Endothelial cell of umbilical vein (primary cell): Measurements from ENCODE around the gene FAM187B. TPM values are rescaled to one million over a fixed set of nuclear protein-coding genes. Genes with fewer than 3 reads are reported as not detected.

Experiments
- BruUV-seq: library from RNA; stranded (reverse); fragments of 400-500 nt; replicated peaks from 2 replicates; lab custom pipeline; 2021; lab: Mats Ljungman, UMichigan
- CTCF ChIA-PET: fragments of 300-600, 350-600 bp; sonication (Branson Sonifier 250); formaldehyde crosslinking; loops from one replicate; lab custom pipeline; 2021; ENCODE audit warnings: antibody characterized with exemption, inconsistent platforms; lab: Charles Lee
- POLR2A ChIA-PET: fragments of 300-600, 350-600 bp; sonication (Branson Sonifier 250); formaldehyde crosslinking; loops from one replicate; lab custom pipeline; 2021; ENCODE audit warnings: antibody characterized with exemption, inconsistent platforms; lab: Charles Lee
- DNase-seq: peaks from one replicate; pipeline ENCODE4 v3.0.0-alpha.2; 2011; ENCODE audit warnings: low read depth, low spot score
- FAIRE-seq: peaks from 2 replicates; lab custom pipeline; 2011; peaks lifted over from hg19 to GRCh38; lab: Jason Lieb, UNC
- H2AFZ ChIP-seq: 2 replicates; pipeline ENCODE4 v1.6.0; 2012; ENCODE audit warnings: low read depth, low read length, control low read depth, inconsistent platforms
- H3K27ac ChIP-seq: 2 replicates; pipeline ENCODE4 v1.5.1; 2011; ENCODE audit warnings: low read depth, mild to moderate bottlenecking, control low read depth, low read length, moderate library complexity; ENCODE audit not compliant: insufficient read depth
- H3K27me3 ChIP-seq, 2 experiments: 2 replicates each; pipeline versions ENCODE4 v1.6.0 to v1.6.1; 2011; ENCODE audit warnings: low read length in 2 of 2, mixed read lengths in 1 of 2; ENCODE audit not compliant: control insufficient read depth in 2 of 2, insufficient read depth in 2 of 2
- H3K36me3 ChIP-seq, 2 experiments: 2 replicates in 1 of 2; 3 replicates in 1 of 2; pipeline ENCODE4 v1.5.1; 2011; ENCODE audit warnings: low read length in 2 of 2, mild to moderate bottlenecking in 1 of 2, moderate library complexity in 1 of 2; ENCODE audit not compliant: control insufficient read depth in 2 of 2, insufficient read depth in 2 of 2; ENCODE audit errors: extremely low read depth in 1 of 2
- H3K4me1 ChIP-seq: 3 replicates; pipeline ENCODE4 v1.5.1; 2011; ENCODE audit warnings: mild to moderate bottlenecking, low read length; ENCODE audit not compliant: control insufficient read depth, insufficient read depth; ENCODE audit errors: extremely low read depth
- H3K4me2 ChIP-seq: 2 replicates; pipeline ENCODE4 v1.6.1; 2011; ENCODE audit warnings: low read length, control low read depth, mixed read lengths; ENCODE audit not compliant: insufficient read depth
- H3K4me3 ChIP-seq, 3 experiments: fragments of 200-600 bp in 1 of 3; sonication (generic), shearing (Covaris generic) in 1 of 3; replicated peaks in 1 of 3; 2 replicates each; pipeline ENCODE4 v1.5.1; 2011 to 2016; ENCODE audit warnings: control low read depth in 3 of 3, low read length in 3 of 3, mild to moderate bottlenecking in 2 of 3, inconsistent platforms in 1 of 3, low read depth in 1 of 3, moderate library complexity in 1 of 3; ENCODE audit not compliant: insufficient read depth in 1 of 3
- H3K79me2 ChIP-seq: 2 replicates; pipeline ENCODE4 v1.6.0; 2012; ENCODE audit warnings: low read length, inconsistent platforms; ENCODE audit not compliant: control insufficient read depth, insufficient read depth
- H3K9ac ChIP-seq: replicated peaks from 2 replicates; pipeline ENCODE3; 2011; ENCODE audit warnings: low read length, control low read depth; ENCODE audit not compliant: insufficient read depth; ENCODE audit errors: extremely low read depth
- H3K9me1 ChIP-seq: replicated peaks from 3 replicates; pipeline ENCODE4 v1.6.0; 2011; ENCODE audit warnings: mild to moderate bottlenecking, low read length; ENCODE audit not compliant: control insufficient read depth, insufficient read depth; ENCODE audit errors: extremely low read depth
- H3K9me3 ChIP-seq: replicated peaks from 2 replicates; pipeline ENCODE4 v1.5.1; 2012; ENCODE audit warnings: low read length, inconsistent platforms; ENCODE audit not compliant: control insufficient read depth, insufficient read depth
- H4K20me1 ChIP-seq: replicated peaks from 2 replicates; pipeline ENCODE3; 2011; ENCODE audit warnings: mild to moderate bottlenecking, low read length; ENCODE audit not compliant: control insufficient read depth, insufficient read depth; ENCODE audit errors: extremely low read depth
- CTCF ChIP-seq, 2 donors: IDR thresholded peaks; 1 replicate in 1 of 2; 2 replicates in 1 of 2; pipeline ENCODE4 v1.5.1; 2011; ENCODE audit warnings: low read length in 2 of 2, mild to moderate bottlenecking in 2 of 2, moderate library complexity in 2 of 2, control low read depth in 1 of 2, inconsistent platforms in 1 of 2, low read depth in 1 of 2; ENCODE audit not compliant: insufficient read depth in 1 of 2; ENCODE audit errors: extremely low read depth in 1 of 2
- EZH2 ChIP-seq: IDR thresholded peaks from 2 replicates; pipeline ENCODE4 v1.6.1; 2012; ENCODE audit warnings: borderline replicate concordance, low read depth, mild to moderate bottlenecking, moderate library complexity, low read length, inconsistent platforms; ENCODE audit not compliant: severe bottlenecking
- FOS ChIP-seq: IDR thresholded peaks from 2 replicates; pipeline ENCODE4 v1.6.1; 2011; ENCODE audit warnings: mild to moderate bottlenecking, low read length, moderate library complexity, borderline replicate concordance; ENCODE audit not compliant: insufficient read depth
- GATA2 ChIP-seq: IDR thresholded peaks from 2 replicates; pipeline ENCODE4 v1.7.0; 2011; ENCODE audit warnings: low read depth, mild to moderate bottlenecking, moderate library complexity, mixed read lengths, low read length; ENCODE audit not compliant: insufficient read length, insufficient read depth
- JUN ChIP-seq: IDR thresholded peaks from 2 replicates; pipeline ENCODE4 v1.6.1; 2011; ENCODE audit warnings: borderline replicate concordance, low read depth; ENCODE audit not compliant: insufficient read length, insufficient read depth
- MYC ChIP-seq: IDR thresholded peaks from one replicate; pipeline ENCODE4 v1.6.1; 2011; ENCODE audit warnings: mild to moderate bottlenecking, low read depth, low read length
- POLR2A ChIP-seq: IDR thresholded peaks from 2 replicates; pipeline ENCODE4 v1.6.1; 2012; ENCODE audit warnings: low read depth, mild to moderate bottlenecking, control low read depth, low read length
- POLR2AphosphoS5 ChIP-seq: IDR thresholded peaks from 2 replicates; pipeline ENCODE4 v1.6.1; 2012; ENCODE audit warnings: low read depth, mild to moderate bottlenecking, control low read depth, low read length, moderate library complexity; ENCODE audit not compliant: insufficient read depth
- dilution Hi-C: fragments of 300-500 bp; cut with MboI; formaldehyde crosslinking; loops from one replicate; pipeline ENCODE4 v1.15.0; 2019; ENCODE audit warnings: low sequenced_read_pairs; ENCODE audit not compliant: extremely low pct_ligation_motif_present
- intact Hi-C: fragments of 100-400 bp; cut with micrococcal nuclease; formaldehyde crosslinking; loops from one replicate; pipeline ENCODE4 v1.10.0; 2022
- polyA plus RNA-seq, 4 experiments: library from polyadenylated mRNA; depleted of rRNA in 3 of 4; stranded (reverse) in 3 of 4; unstranded in 1 of 4; fragments of >200 nt; gene quantifications; 2 replicates each; pipeline versions ENCODE4 v1.2.1 to v1.2.3, GENCODE V29; 2011 to 2012; ENCODE audit warnings: missing spikeins in 1 of 4
- total RNA-seq: library from RNA; stranded (reverse); gene quantifications from 2 replicates; pipeline ENCODE4 v1.2.3, GENCODE V29; 2021
- TF ChIP-seq, protein P1 (sequence below): IDR thresholded peaks from 2 replicates; pipeline ENCODE4 v1.6.1; 2011; ENCODE audit not compliant: insufficient read depth, insufficient read length

FAM187B gene
- total and polyA plus RNA-seq, 2 donors (not counting 3 experiments of a cell fraction or from before 2014, with no cell fraction given): not detected

- intact Hi-C loops: no loop called here
- Histone ChIP-seq H3K9me3 (no peaks in the 10 kb centered on the region), H3K4me3 (no peak overlapping the region), H3K27me3 (no peaks in the 10 kb centered on the region), H3K4me2 (no peak overlapping the region), H3K9me1 (no peaks in the 10 kb centered on the region), H3K9ac (no peak overlapping the region), H3K79me2 (no peaks in the 10 kb centered on the region), H3K27ac (no peak overlapping the region), H4K20me1 (no peaks in the 10 kb centered on the region), H3K36me3 (no peaks in the 10 kb centered on the region), H2AFZ (no peak overlapping the region), H3K4me1 (no peaks in the 10 kb centered on the region)
- no peak for TF ChIP-seq EZH2
- no peak for TF ChIP-seq CTCF (IDR thresholded peaks at IDR 0.05; ENCODE audit: extremely low read depth in 1 of 2, insufficient read depth in 1 of 2, low read depth in 1 of 2, low read length in 2 of 2)
- no peak for TF ChIP-seq MYC
- no peak for TF ChIP-seq JUN
- no peak for TF ChIP-seq FOS
- TF ChIP-seq POLR2A: no peak
- no peak for TF ChIP-seq GATA2
- TF ChIP-seq, protein P1, sequence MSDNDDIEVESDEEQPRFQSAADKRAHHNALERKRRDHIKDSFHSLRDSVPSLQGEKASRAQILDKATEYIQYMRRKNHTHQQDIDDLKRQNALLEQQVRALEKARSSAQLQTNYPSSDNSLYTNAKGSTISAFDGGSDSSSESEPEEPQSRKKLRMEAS: no peak
- no peak for TF ChIP-seq POLR2AphosphoS5
- ChIA-PET POLR2A (no interaction called here), CTCF (interaction anchor here (0.7 kb wide), 1 partner anchor 32 kb away, joined by 3 read pairs; no protein-coding TSS in a partner anchor)
- no TSS peak for BruUV-seq
- dilution Hi-C loops: no loop called here
- FAIRE-seq: no peak
- DNase-seq: no peak
Observed at GRCh38 chr19:35232912-35233311, 4.4 kb upstream of the FAM187B start.
